GM21367 (cell line): Measurements from ENCODE around the gene MAP3K5.
A peak's percentile ranks its signal among the peaks of the same experiment; 100 is the strongest.

Experiments used
- ATAC-seq: cut with Tn5 transposase; IDR thresholded peaks from one replicate; pipeline ENCODE4 v1.9.1; 2021; ENCODE audit not compliant: unreplicated experiment

MAP3K5 gene

GRCh38 chr6:136751991-136752390 lies 40.3 kb downstream of the MAP3K5 start:
- no peak for ATAC-seq

GRCh38 chr6:136751522-136751956 lies 40.7 kb downstream of the MAP3K5 start:
- ATAC-seq, result peak; percentile 88

- no peak for ATAC-seq
Measured at GRCh38 chr6:136750696-136751521, 41.4 kb downstream of the MAP3K5 start.

GRCh38 chr6:136749359-136749997 lies 42.8 kb downstream of the MAP3K5 start:
- ATAC-seq, result no peak

- ATAC-seq, result no peak
Measured at GRCh38 chr6:136747507-136747906, 44.8 kb downstream of the MAP3K5 start.

GRCh38 chr6:136745300-136745699 lies 47.0 kb downstream of the MAP3K5 start:
- ATAC-seq, result no peak

- ATAC-seq, result no peak
Measured at GRCh38 chr6:136744889-136745288, 47.4 kb downstream of the MAP3K5 start.

GRCh38 chr6:136742125-136742524 lies 50.2 kb downstream of the MAP3K5 start:
- ATAC-seq, result no peak

GRCh38 chr6:136740050-136740974 lies 52.0 kb downstream of the MAP3K5 start:
- ATAC-seq, result no peak

- no peak for ATAC-seq
Measured at GRCh38 chr6:136739501-136739900, 52.8 kb downstream of the MAP3K5 start.

GRCh38 chr6:136739071-136739470 lies 53.2 kb downstream of the MAP3K5 start:
- no peak for ATAC-seq

GRCh38 chr6:136738692-136739057 lies 53.6 kb downstream of the MAP3K5 start:
- ATAC-seq, result no peak

GRCh38 chr6:136737871-136738691 lies 54.2 kb downstream of the MAP3K5 start:
- ATAC-seq, result no peak

GRCh38 chr6:136737374-136737844 lies 54.9 kb downstream of the MAP3K5 start:
- no peak for ATAC-seq

- no peak for ATAC-seq
Measured at GRCh38 chr6:136736281-136736960, 55.9 kb downstream of the MAP3K5 start.

GRCh38 chr6:136734977-136735376 lies 57.3 kb downstream of the MAP3K5 start:
- ATAC-seq, result no peak

GRCh38 chr6:136732889-136733288 lies 59.4 kb downstream of the MAP3K5 start:
- no peak for ATAC-seq

GRCh38 chr6:136729832-136730231 lies 62.4 kb downstream of the MAP3K5 start:
- ATAC-seq, result no peak

- ATAC-seq, result no peak
Measured at GRCh38 chr6:136728976-136729515, 63.2 kb downstream of the MAP3K5 start.
